Activated T-cell treated with anti-CD3 and anti-CD28 coated beads for 4 hours (primary cell): Measurements from ENCODE around the gene TRAK1.
"Not testable (repeated sequence)": the region's sequence is repeated elsewhere in the genome, so short reads cannot be mapped to it uniquely, and the experiment has no call there.

ENCODE experiments used
- DNase-seq: peaks from one replicate; pipeline ENCODE4 v3.0.0-alpha.2; 2020

Gene TRAK1, protein sequence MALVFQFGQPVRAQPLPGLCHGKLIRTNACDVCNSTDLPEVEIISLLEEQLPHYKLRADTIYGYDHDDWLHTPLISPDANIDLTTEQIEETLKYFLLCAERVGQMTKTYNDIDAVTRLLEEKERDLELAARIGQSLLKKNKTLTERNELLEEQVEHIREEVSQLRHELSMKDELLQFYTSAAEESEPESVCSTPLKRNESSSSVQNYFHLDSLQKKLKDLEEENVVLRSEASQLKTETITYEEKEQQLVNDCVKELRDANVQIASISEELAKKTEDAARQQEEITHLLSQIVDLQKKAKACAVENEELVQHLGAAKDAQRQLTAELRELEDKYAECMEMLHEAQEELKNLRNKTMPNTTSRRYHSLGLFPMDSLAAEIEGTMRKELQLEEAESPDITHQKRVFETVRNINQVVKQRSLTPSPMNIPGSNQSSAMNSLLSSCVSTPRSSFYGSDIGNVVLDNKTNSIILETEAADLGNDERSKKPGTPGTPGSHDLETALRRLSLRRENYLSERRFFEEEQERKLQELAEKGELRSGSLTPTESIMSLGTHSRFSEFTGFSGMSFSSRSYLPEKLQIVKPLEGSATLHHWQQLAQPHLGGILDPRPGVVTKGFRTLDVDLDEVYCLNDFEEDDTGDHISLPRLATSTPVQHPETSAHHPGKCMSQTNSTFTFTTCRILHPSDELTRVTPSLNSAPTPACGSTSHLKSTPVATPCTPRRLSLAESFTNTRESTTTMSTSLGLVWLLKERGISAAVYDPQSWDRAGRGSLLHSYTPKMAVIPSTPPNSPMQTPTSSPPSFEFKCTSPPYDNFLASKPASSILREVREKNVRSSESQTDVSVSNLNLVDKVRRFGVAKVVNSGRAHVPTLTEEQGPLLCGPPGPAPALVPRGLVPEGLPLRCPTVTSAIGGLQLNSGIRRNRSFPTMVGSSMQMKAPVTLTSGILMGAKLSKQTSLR

DNA sequence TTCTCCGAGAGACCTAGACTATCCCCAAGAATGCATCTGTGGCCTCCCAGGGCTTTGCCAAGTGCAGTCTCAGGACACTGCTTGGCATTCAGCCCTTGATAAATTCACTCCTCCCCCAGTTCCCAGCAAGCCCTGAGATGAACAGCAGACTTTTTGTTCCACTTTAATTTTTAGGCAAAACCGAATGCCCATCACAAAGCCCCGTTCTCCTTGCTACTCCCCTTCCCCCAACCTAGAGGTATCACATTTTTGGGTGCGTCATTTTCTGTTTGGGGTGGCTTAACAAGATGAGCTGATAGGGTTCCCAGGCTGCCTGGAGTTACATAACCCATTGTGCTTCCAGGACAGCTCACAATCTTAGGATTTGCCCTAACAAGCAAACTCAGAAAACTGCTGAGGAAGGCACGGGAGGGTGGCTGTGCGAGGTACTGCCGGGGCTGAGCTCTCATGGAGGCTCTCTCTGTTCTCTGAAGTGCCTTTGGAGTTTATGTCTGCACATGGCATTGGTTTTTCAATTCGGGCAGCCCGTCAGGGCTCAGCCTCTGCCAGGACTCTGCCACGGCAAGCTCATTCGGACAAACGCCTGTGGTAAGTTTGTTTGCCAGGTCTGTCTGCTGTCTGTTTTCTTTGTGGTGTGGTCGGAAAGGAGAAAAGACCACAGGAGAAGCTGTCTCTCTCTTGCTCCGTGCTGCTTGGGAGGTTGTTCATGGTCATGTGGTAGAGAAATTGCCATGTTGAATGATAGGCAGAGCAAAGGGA is at the start of gene TRAK1:
Gene TRAK1, plus strand, starts transcription at position 385 of the 759 bp plus-strand sequence. Its CDS starts 113 bp downstream, at position 498.
- no peak for DNase-seq

DNA sequence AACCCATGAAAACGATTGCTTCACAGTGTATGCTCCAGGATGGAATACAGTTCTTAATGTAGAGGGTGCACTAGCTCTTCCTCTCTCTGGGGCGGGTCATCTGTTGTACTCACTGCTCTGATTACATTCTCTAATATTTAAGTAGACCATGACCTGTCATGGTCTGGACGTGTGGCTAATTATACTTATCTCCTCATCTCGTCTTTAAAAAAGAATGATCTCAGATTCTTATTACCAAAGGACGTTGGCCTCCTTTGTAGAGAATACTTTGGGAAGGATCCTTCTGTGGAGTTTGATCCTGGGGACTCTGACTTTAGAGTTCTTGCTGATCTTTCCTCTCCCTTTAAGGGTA is 48.4 kb upstream of the TRAK1 start:
- no peak for DNase-seq

DNA sequence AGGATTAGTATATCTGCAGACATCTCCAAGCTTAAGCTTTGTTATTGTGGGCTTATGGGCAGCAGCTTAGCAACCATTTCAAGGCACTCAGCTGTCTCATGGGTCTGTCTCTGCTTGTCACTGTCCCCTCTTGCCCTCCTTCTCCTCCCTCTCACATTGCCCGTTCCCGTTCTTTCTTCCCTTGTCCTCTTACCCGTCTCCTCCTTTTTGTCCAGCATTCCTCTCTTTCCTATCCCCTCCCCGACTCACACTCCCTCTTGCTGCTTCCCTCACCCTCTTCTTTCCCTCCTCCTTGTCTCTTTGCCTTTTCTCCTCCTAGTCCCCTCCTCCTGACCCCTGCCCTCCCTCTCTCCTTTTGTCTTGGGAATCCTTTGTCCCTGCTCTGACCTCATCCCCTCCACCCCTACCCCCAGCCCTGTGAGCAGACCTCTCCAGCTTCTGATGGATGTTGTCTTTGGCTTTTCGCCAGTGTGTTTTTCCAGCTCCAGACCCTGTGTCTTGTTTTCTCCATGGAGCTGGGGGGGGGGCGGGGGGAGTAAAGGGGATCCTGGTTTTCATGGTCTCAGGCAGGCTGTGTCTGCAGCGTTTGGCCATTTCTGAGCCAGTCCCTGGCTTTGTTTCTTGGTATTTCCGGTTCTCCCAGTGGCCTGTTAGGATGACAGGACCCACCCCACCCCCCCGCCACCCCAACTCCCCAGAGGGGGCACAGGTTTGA is 47.9 kb upstream of the TRAK1 start:
- no peak for DNase-seq

DNA sequence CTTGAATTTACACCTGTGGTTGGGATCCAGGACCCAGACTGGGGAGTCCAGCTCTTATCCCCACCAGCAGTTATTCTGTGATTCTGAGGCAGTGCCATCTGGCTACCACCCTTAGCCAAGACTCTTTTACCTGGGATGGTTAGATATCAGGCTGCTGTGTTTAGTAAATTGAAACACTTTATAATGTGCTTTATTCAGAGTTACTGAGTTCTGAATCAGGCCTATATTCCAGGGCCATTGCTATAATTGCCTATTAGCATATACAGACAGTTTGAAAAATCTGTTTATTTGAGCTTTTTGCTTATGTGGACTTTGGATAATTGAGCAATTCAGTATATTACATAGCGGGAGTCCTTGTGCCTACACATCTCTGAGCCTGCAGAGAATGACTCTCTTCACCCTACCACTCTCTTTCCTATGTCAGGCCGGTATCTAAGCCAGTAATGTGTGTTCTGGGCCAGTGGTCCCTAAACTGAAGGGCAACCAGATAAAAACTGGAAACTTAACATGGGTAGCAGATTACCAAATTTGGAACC is 45.4 kb upstream of the TRAK1 start:
- DNase-seq = no peak

DNA sequence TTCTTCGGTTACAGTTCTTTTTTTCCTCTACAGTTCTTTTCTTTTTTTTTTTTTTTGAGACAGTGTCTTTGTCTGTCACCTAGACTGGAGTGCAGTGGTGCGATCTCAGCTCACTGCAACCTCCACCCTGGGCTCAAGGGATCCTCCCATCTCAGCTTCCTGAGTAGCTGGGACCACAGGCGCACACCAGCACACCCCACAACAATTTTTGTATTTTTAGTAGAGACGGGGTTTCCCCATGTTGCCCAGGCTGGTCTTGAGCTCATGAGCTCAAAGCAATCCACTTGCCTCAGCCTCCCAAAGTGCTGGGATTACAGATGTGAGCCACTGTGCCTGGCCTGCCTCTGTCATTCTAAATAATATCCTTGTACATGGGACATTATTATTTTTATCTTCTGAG is 42.6 kb upstream of the TRAK1 start:
- not testable (repeated sequence) for DNase-seq

DNA sequence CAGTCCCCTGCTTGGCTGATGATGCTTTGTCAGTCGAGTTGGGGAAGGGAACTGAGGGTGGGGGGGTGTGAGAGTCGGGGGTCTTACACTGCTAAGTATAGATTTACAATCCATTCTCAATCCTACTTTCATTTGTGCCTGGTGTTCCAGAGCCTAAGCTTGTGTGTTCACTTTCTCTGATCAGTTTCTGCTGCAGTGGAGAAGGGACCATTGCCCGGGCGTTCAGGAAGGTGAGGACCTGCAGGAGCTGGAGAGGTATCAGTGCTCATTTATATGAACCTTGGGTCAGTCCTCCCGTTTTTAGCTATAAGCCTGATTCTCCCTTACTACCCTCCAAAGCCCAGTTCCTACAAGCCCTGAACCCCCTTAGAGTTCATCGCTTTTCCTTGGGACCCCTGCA is 41.0 kb upstream of the TRAK1 start:
- DNase-seq = no peak

DNA sequence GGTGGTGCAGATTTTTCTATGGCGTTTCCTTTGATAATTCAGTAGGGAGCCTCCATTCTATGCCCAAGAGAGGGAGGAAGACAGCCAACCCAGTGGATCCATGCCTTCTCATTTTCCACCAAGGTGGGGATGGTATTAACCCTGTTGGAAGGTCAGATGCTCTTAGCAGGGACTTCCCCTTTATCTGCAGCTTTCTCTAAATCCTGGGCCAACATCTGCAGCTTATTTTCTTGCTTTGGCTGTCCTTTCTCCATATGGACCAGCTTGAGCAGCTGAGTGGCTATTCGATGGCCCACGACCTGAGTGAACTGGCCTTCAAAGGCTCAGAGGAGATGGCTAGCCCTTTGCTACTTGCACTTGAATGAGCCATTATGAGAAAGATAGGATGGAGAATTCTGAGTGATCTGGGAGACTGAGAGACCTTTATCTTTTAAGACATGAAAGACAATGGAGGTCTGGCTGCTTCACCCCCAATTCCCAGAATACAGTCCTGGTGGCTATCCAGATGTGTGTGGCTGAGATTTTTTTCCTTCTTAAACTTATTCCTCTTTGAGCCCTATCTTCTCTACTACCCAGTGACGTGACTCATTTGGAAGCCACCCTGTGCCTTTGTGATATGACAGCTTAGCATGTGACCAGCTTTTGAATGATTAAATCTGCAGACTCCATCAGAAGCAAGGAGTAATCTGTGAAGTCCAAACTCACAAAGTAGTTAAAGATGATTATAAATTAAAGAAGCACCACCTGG is 39.6 kb upstream of the TRAK1 start:
- DNase-seq = no peak

DNA sequence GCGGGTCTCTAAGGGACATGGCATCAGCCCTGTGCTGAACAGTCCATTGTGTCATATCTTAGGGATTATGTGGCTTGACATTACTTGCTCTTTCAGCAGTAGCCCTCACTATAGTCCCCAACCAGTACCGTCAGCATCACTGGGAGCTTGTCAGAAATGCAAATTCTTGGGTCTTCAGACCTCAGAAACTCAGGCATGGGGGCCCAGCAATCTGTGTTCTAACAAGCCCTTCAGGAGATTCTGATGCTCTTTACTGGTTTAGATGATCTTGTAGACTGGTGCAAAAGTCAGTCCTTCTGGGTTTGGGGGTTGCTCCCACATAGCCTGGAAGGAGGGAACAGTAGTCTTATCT is 39.0 kb upstream of the TRAK1 start:
- DNase-seq = no peak

DNA sequence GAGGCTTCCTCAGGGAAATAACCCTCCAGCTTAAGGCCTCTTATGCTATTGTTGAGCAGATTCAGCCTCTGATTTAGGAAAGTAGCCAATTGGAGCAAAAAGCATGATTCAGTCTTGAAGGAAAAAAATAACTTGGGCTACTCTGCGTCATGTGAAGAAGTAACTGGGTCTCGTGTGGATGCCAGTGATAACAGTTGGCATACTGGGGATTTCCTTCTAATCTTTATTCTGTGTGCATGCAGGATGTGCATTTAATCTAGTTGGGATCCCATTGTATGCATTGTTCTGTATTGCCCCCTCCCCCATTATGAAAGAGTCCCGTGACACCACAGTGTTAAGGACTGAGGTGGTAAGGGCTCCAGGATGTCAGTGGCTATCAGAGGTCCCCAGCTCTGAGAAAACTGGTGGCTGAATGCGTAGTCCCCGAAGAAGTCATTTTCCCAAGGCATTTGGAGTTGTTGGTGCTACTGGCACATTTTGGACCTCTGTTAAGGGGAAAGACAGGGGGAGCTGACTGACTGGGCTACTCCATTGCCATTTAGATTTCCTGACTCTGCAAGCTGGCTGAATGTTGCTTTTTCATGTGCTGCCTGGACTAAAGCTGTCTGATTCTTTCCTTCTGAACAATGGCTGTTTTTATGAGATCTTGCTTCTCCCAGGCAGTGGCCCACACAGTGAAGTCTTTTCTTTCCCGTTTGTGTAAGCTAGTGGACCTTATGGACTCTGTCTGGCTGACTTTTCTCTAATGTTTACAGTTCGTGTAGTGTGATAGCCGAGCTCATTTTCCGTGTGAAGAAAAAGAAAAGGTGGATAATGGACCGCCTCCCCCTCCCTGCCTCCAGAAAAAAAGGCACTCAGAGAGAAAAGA is 38.4 kb upstream of the TRAK1 start:
- no peak for DNase-seq

DNA sequence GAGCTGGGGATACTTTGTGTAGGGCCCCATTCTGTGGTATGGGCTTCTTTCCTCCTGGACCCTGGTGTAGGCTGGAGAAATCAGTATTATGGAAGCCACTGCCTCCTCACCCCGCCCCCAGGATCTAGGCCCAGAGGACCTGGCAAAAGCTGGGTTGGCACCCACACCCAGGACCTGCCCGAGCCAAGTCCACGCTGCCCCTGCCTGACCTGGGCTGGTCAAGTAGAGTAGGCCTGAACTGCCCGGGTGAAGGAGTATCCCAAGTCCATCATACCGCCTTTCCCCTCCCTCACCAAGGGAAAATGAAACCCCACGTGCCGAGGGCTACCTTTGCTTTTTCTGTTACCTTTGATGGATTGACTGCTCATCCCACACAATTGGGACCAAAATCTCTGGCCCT is 37.7 kb upstream of the TRAK1 start:
- DNase-seq = no peak

DNA sequence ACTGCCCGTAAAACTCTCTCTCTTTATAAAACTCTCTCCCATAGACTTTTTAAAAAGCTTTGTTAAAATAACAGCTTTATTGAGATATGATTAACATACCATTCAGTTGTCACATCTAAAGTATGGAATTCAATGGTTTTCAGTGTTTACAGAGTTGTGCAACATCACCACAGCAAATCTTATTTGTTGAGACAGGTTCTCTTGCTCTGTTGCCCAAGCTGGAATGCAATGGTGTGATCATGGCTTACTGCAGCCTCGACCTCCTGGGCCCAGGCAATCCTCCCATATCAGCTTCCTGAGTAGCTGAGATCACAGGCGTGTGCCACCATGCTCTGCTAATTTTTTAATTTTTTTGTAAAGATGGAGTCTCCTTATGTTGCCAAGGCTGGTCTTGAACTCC is 35.9 kb upstream of the TRAK1 start:
- no peak for DNase-seq

DNA sequence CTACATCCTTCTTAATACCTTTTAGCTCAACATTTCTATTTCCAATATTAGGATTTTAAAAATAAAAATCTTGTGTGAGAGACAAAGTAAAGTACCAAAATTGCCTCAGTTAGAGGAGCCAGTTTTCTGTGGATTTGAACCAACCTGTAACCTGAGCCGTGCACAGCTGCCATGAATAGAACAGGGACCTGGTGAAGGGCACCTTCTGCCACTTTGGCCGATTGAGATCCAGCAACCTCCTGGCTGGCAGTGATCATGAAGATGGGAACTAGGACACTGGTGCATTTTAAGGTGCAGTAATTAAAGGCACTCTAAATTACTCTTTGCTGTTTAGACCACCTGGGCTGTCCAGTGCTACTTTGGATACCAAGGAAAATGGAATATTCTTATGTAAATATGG is 34.3 kb upstream of the TRAK1 start:
- DNase-seq = no peak

DNA sequence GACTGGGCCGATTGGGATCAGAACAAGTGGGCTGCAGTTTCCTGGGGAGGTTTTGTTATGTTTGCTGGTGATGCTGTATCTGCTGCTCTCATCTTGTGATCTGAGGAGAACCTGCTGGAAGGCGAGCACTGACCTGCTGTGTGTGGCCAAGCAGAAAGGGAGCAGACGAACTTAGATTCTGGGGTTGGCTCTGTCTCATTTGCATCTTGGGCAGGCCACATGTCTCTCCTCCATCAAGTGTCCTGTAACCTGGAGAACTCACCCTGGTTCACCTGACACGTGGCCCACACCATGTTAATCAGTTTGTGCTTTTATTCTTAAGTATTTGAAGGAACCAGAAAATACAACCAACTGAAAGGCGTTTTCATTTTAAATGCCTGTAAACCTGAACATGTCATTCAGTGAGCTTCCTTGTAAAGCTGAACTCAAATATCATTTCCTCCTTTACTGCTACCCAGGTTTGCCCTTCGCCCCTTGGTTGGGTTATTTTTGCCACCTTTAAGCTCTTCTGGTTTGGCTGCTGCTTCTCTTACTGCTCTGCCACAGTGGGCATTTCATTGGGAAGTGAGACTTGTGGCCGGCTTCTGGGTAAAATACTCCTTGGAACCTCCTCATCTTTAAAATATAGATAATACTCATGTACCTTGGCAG is 33.5 kb upstream of the TRAK1 start:
- DNase-seq = no peak

DNA sequence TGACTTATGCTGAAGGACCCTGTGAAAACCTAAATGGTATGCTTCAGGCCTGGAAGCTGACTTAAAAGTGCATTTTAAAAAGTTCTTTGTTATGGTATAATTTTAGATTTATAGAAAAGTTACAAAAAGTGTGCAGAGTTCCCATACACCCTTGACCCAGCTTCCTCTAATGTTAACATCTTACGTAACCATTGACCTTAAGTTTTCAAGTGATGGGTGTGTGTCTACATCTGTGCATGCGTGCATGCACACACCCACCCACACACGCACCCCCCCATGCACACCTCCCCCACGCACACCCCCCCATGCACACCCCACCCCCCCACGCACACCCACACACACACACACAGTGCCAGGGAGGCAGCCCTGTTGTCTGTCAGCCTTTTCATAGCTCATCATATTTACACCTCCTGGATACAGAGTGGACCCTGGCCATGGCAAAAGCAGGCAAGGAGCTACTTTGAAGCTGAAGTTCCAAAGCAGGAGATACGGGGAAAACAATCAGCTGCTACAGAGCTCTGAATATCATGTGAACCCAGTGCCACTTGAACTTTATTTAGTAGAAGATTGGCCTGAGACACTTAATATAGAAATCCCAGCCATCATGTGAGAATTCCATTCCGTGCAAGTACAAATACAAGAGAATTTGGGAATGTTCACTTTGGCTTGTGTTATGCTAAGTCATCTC is 30.0 kb upstream of the TRAK1 start:
- DNase-seq = no peak

DNA sequence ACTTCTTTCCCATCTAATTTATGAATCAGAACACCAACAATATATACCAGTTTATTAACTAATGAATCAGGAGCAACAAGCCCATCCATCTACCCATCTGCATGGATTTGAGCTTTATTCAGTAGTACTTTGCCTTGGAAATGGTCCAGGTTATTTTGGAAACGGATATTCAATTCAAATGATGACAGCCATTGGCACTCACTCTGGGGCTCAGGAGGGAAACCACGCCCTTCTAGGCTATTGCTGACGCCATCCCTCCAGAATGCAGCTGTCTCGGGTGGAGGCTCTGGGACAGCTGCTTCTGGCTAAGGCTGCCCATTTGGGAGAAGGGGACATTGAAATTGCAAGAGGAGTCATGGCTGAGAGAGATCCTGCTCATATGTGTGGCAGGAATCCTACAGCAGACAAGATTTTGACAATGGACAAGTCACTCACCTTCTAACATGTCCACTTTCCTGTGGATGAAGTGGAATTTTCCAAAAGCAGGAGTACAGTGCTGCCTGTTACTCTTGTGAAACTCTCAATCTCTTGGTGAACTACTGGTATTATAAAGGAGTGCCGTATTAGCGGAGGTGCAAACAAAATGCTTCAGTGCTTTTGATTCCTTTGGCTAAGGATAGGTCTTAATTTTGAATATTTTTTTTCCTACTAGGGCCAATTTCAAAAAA is 29.3 kb upstream of the TRAK1 start:
- no peak for DNase-seq

DNA sequence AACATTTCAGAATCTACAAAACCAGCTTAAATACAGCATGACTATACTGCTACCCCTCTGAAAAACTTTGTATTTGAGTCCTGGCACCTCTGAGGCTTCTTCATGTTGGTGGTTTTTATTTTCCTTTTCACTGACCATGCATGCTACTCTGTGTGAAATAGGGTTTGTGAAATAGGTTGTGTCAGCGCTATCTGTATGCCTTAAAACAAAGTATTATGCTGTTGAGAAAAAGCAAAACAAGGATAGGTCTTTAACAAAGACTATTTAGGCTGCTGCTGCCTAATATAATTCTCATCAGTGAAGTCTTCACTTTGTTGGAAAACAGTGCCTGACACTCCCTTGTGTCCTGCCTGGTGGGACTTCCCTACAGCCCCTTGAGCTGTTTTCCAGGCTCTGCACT is 28.7 kb upstream of the TRAK1 start:
- DNase-seq = no peak

DNA sequence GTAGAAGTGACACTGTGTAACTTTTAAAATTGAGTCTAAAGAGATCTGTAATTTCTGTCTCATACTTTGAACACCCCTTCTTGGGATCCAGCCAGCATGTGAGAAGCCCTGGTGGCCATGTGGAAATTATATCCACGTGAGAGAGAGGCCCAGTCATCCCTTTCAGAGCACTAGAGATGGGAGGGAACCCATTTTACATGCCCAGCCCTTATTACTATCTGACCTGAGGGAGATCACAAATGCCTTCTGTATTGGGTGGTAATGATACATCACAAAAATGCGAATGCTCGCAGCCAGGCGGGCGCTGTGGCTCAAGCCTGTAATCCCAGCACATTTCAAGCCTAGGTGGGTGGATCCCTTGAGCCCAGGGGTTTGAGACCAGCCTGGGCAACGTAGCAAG is 27.3 kb upstream of the TRAK1 start:
- DNase-seq = no peak

DNA sequence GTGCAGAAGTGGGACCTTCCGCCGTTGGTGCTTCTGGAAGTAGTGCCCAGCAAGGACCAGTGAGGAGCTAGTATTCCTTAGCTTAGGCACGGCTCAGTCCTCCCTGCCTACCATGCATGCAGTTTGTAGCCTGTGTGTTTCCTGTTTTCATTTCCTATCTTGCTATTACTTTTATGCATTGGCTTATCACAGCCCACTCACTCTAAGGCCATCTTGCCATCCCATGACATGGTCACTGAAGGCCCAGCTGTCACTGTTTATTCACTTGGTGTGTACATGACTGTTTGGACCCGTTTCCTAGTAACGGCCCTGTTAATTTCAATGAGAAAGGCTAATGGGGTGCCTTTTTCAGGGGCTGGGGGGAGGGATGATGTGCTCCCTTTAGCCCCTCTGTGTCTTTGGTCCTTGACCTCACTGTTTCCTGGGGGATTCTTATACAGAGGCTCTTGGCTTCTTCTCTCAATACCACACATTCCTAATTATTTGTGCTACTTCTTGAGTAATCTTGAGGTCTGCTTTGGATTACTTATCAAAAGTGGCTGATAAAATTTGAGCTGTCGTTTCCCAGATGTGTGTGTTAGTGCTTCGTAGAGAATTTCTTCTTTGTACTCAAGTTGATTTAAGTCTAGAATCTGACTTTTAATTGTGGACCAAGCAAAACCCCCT is 24.5 kb upstream of the TRAK1 start:
- DNase-seq = no peak
